HG02970 (cell line): ENCODE data around the gene ZNF397.

Experiments used
- ATAC-seq: cut with Tn5 transposase; IDR thresholded peaks from one replicate; pipeline ENCODE4 v1.9.1; 2021; ENCODE audit warnings: mild to moderate bottlenecking, moderate library complexity, moderate number of reproducible peaks; ENCODE audit not compliant: unreplicated experiment, low FRiP score

Gene ZNF397

GRCh38 chr18:35245719-35246317 is 5.0 kb downstream of the ZNF397 start:
- ATAC-seq, result no peak

- ATAC-seq, result no peak
Observed at GRCh38 chr18:35246831-35247230, 6.0 kb downstream of the ZNF397 start.

- ATAC-seq, result no peak
Observed at GRCh38 chr18:35247412-35248249, 6.8 kb downstream of the ZNF397 start.

GRCh38 chr18:35248429-35248828 is 7.6 kb downstream of the ZNF397 start:
- ATAC-seq, result no peak

GRCh38 chr18:35252466-35252865 is 11.6 kb downstream of the ZNF397 start:
- no peak for ATAC-seq

GRCh38 chr18:35253655-35254287 is 12.9 kb downstream of the ZNF397 start:
- ATAC-seq, result no peak

GRCh38 chr18:35256947-35257346 is 16.1 kb downstream of the ZNF397 start:
- no peak for ATAC-seq

GRCh38 chr18:35264409-35264808 is 23.6 kb downstream of the ZNF397 start:
- ATAC-seq, result no peak

- no peak for ATAC-seq
Observed at GRCh38 chr18:35267161-35267651, 26.4 kb downstream of the ZNF397 start.

GRCh38 chr18:35267809-35268208 is 27.0 kb downstream of the ZNF397 start:
- ATAC-seq, result no peak

GRCh38 chr18:35268821-35269220 is 28.0 kb downstream of the ZNF397 start:
- ATAC-seq, result no peak

- no peak for ATAC-seq
Observed at GRCh38 chr18:35271656-35272055, 30.8 kb downstream of the ZNF397 start.

- ATAC-seq, result no peak
Observed at GRCh38 chr18:35276267-35276666, 35.4 kb downstream of the ZNF397 start.

GRCh38 chr18:35277633-35278032 is 36.8 kb downstream of the ZNF397 start:
- ATAC-seq, result no peak

GRCh38 chr18:35278085-35278484 is 37.3 kb downstream of the ZNF397 start:
- no peak for ATAC-seq

- no peak for ATAC-seq
Observed at GRCh38 chr18:35278969-35279368, 38.1 kb downstream of the ZNF397 start.

GRCh38 chr18:35282353-35282752 is 41.5 kb downstream of the ZNF397 start:
- no peak for ATAC-seq

GRCh38 chr18:35283923-35284794 is 43.3 kb downstream of the ZNF397 start:
- no peak for ATAC-seq

GRCh38 chr18:35284841-35285240 is 44.0 kb downstream of the ZNF397 start:
- ATAC-seq, result no peak

- no peak for ATAC-seq
Observed at GRCh38 chr18:35289293-35289692, 48.5 kb downstream of the ZNF397 start.
